ENCODE data around the gene FCRL1. TPM values are rescaled to one million over a fixed set of nuclear protein-coding genes. Genes with fewer than 3 reads are reported as not detected.

Gene FCRL1
- total RNA-seq, 4 donors from 2014 or later: not detected

DNA sequence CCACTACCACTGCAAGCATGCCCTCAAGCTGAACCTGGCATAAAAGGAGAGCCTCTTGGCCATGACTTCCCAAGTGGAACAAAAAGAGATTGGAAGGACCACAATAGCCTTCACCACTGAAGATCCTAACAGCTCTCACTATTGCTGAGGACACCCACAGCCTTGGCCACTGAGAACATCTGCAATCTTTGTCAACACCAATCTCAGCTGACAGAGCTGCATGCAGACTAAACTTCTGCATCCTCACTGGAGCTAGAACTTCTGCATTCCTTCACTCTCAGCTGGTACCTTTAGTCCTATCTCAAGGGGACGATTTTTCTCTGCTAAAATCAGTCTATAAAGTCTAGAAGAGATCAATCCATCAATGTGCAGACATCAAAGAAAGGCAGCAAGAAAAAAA lies 34.7 kb downstream of the FCRL1 start:
- H3K4me3 ChIP-seq (ENCODE audit: low read depth, poor library complexity, severe bottlenecking): no peak overlapping the region
- DNase-seq (ENCODE audit: low spot score in 2 of 2): no peak
- TF ChIP-seq POLR2A (IDR thresholded peaks at IDR 0.05): no peak
- no peak for TF ChIP-seq CTCF (IDR thresholded peaks at IDR 0.05)
- WGBS, 2 donors: 6 to 17% methylated on average over 1 of the region's 1 CpG
- intact Hi-C loops (cut with DNase I; ENCODE audit: low total_unique reads): no loop called here

DNA sequence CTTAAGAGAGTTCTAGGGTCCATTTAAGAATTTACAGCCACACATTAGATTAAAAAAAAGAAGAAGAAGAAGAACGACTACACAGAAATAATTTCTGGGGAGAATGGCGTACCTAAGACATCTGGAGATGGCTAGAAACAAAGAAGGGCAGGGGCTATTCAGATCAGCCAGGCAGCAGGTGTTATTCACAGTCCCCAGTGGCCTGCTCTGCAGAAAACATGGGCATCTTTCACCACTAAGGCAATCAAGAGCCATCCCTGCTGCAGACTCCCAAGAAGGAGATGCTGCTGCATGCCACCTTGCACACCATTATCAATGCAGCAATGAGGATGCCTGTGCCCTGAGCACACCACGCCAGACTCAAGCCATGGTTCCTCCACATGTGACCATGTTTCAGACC lies 35.1 kb downstream of the FCRL1 start:
- H3K4me3 ChIP-seq (ENCODE audit: low read depth, poor library complexity, severe bottlenecking): no peak overlapping the region
- DNase-seq (ENCODE audit: low spot score in 2 of 2): no peak
- intact Hi-C loops (cut with DNase I; ENCODE audit: low total_unique reads): no loop called here
- TF ChIP-seq CTCF (IDR thresholded peaks at IDR 0.05) (no peak), POLR2A (IDR thresholded peaks at IDR 0.05) (no peak)
- 82 to 90% methylated on average over 3 of the region's 3 CpGs for WGBS, 2 donors

DNA sequence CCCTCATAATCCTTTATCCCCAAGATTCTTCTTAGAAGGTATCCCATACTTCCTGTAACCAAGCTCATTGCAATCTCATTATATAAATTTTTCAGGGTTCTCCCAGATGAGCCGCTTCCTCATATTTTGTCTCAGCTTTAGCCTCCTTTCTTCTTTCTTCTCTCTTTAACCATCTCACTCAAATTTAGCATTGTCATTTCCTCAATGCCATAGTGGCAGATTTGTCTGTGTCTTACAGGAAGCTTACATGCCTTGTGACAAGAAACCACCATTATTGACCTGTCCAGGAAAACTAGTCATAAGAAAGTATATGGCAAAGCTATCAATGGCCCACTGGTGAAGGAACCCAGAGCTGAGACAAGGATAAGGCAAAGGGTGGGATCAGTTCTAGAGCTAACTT lies 37.0 kb downstream of the FCRL1 start:
- intact Hi-C loops (cut with DNase I; ENCODE audit: low total_unique reads): no loop called here
- WGBS, 2 donors: 82% methylated on average over 1 of the region's 1 CpG

DNA sequence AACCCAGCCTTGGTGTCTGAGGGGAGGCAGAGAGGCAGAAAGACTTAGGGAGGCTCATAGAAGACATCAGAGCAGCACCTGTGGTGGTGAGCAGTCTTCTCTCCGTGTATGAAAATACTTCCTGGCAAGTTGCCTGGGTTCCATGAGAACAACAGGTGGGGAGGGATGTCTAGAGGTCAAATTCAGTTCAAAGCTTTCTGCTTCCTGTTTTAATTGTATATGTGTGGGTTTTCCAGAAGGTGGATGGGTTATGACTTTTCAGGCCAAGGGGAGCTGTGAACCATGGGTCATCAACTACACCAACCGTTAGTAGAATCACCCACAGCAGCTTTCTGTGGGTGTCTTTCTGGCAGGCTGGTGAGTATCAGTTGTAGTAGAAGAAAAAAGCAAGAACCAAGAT lies 38.9 kb downstream of the FCRL1 start:
- intact Hi-C loops (cut with DNase I; ENCODE audit: low total_unique reads): no loop called here
- H3K4me3 ChIP-seq (ENCODE audit: low read depth, poor library complexity, severe bottlenecking): no peak overlapping the region
- TF ChIP-seq CTCF (IDR thresholded peaks at IDR 0.05) (no peak), POLR2A (IDR thresholded peaks at IDR 0.05) (no peak)
- 36 to 42% methylated on average over 2 of the region's 2 CpGs for WGBS, 2 donors
- DNase-seq (ENCODE audit: low spot score in 2 of 2): no peak

More for the DNA sequence above, 37.0 kb downstream of the FCRL1 start:
- TF ChIP-seq POLR2A (IDR thresholded peaks at IDR 0.05) (no peak), CTCF (IDR thresholded peaks at IDR 0.05) (no peak)
- DNase-seq (ENCODE audit: low spot score in 2 of 2): no peak
- H3K4me3 ChIP-seq (ENCODE audit: low read depth, poor library complexity, severe bottlenecking): no peak overlapping the region

DNA sequence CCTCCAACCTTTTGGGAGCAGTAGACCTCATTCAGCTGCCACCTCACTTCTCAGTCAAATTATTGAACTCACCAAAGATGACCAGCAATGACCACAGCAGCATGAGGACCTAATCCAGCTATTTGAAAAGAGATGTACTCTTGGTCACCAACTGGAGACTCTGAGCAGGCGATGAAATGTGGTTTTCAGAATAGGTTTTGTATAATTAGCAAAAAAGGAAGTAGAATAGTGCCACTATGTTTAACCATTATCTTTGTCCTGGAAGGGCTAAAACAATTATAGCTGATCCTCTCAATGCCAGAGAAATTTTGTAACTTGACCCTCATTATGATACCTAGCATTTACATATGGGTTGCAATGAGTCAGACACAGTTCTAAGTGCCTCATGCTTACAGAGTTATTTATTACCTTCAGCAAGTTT lies 42.9 kb downstream of the FCRL1 start, which contains the start of gene FCRL2:
FCRL2 (minus strand) TSS at position 162 of the 421 bp plus-strand sequence; CDS start at position 103, 59 bp downstream.
- no peak for DNase-seq (ENCODE audit: low spot score in 2 of 2)
- H3K4me3 ChIP-seq (ENCODE audit: low read depth, poor library complexity, severe bottlenecking): no peak within 1 kb of the TSS
- intact Hi-C loops (cut with DNase I; ENCODE audit: low total_unique reads): no loop called here
- WGBS, 2 donors: 82 to 93% methylated on average over 1 of the region's 1 CpG
- TF ChIP-seq POLR2A (IDR thresholded peaks at IDR 0.05): no peak
- TF ChIP-seq CTCF (IDR thresholded peaks at IDR 0.05): no peak

All from lower leg skin (tissue), 4 donors.